Activated CD4-positive, alpha-beta T cell treated with anti-CD3 and anti-CD28 coated beads, Interleukin-2, amount 50 U/mL, for 1 hour (primary cell): Measurements from ENCODE around the gene UHRF1.
"Not testable (repeated sequence)": the region's sequence is repeated elsewhere in the genome, so short reads cannot be mapped to it uniquely, and the experiment has no call there.

Source experiments
- DNase-seq: peaks from one replicate; pipeline ENCODE4 v3.0.0-alpha.2; 2020

Gene UHRF1

DNA sequence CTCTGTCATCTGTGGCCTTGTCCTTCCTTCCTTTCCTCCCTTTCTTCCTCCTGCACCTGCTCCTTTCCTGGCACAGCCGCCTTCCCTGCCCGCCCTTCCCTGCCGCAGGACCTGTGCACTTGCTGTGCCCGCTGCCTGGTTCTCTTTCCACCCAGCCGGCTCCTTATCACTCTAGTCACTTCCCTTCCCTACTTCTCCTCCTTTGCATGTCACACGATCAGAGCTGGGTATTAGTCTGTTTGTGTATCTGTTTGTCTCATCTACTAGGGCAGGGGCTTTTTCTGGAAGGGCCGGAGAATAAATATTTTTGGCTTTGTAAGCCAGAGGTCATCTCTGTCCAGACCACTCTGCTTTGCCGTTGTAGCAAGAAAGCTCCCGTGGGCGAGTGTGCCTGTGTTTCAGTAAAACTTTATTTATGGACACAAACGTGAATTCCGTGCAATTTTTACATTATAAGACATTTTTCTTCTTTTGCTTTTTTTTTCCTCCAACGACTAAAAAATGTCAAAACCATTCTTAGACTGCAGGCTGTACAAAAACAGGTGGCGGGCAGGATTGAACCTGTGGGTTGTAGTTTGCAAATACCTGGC, 65.7 kb downstream of the UHRF1 start:
- no peak for DNase-seq

DNA sequence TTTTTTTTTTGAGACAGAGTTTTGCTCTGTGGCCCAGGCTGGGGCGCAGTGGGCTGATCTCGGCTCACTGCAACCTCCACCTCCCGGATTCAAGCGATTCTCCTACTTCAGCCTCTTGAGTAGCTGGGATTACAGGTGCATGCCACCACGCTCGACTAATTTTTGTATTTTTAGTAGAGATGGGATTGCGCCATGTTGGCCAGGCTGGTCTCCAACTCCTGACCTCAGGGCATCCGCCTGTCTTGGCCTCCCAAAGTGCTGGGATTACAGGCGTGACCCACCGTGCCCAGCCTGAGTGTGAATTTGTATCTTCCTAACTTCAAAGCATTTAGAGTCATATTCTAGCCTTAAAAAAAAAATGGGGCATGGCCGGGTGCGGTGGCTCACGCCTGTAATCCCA, 66.3 kb downstream of the UHRF1 start:
- not testable (repeated sequence) for DNase-seq

DNA sequence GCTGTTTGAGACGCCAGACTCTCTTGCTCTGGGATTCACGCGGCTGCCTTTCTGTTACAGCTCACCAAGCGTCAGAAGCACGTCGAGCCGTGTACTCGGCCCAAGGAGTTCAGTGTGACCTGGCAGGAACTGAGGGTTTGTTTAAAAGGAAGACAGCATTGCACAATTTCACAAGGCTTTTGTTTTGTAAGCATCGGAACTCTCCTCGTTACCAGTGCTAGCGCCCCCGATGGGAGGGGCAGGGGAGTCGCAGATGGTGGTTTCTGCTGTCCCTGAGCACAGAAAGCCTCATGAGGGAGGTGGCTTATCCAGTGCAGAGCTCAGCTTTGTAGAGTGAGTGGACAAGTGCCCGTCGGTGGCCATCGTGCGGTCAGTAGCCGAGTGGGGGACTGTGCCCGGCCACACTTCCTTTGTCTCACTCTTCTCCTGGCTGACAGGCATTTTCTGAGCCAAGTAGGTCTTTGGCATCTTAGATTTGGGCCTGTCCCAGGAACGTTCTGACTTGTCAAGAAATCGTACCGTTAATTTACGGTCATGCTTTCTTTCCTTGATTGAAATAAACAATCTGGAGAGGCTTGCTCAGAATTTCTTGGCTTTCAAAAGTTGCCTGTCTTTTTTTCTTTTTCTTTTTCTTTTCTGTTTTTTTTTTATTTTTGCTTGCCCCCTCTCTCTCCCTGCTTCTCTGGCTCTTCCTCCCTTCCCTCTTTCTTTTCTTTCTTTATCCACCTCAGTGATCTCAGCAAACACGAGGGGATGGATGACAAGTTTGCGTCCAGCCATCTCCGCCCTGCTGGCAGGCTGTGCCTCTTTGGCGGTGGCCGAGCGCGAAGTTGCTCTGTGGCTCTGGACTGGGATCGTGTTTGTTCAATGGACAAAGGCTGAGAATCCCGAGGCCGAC, 67.3 kb downstream of the UHRF1 start:
- no peak for DNase-seq

DNA sequence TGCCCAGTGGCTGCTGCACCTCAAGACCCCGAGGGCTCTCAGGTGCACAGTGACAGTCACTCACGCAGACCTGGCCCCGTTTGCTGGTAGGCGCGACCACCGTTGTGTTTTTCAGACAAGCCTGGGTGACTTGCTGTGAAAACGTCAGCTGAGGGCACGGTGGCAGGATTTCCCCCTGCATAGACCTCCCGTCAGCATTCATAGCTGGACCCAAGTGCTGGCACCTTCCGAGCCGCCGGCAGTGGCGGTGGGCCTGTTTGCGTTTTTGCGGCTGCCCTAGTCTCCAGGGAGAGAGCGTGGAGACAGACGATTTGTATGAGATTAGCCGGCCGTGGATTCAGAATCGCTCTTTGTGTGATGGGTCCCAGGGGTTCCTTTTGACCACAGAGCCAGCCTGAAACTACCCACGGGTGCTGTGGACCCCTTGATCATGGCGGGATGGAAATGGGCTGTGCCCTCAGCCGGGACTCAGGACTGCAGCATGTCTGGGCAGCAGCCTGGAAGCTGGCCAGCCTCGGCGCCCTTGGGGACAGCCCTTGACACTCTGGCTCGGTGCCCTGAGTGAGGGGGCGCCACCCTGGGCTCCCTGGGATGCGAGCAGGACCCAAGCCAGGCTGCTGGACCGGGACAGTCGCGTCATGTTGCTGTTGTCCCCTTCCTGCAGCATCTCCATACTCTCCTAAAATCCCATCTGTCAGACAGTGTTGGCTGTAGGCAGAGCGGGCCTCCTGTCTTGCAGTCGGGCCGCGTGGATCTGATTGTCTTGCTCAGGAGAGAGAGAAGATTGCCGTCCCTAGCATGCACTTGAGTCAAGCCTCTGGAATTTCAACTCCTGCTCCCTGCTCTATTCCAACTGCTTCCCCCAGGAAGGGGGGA, 68.2 kb downstream of the UHRF1 start:
- no peak for DNase-seq

DNA sequence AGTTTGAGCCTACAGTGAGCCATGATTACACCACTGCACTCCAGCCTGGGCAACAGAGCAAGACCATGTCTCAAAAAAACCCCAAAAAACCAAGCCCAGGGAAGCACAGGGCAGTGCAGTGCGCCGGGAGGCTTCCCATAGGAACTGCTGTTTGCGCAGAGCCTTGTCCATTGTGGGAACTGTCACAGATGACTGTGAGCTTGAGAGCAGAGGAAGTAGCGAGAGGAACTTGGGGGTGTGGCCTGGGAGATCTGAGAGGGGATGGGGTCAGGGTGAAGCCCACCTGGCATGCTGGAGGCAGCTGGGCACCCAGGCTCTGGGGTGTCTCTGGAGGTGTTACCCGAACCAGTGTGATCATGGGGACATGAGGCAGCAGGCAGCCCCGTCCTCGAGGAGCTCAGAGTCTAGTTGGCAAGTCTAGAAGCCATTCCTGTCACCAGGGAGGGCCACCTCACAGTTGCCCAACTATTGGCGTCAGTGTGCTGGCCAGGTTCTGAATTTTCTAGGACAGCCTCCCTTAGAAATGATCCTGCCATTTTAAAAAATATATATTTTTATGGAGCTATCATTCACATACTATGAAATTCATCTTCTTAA, 70.0 kb downstream of the UHRF1 start:
- DNase-seq, result no peak

DNA sequence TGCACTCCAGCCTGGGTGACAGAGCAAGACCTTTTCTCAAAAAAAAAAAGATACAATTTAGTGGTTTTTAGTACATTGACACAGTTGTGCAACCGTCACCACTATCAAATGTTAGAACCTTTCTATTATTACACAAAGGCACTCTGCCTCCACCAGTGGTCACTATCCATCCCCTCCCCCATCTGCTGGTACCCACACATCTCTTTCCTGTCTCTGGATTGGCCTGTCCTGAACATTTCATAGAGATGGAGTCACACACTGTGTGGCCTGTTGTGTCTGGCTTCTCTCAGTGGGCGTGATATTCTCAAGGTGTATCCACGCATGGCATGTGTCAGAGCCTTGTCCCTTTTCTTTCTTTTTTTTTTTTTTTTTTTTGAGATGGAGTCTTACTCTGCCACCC, 70.8 kb downstream of the UHRF1 start:
- no peak for DNase-seq

DNA sequence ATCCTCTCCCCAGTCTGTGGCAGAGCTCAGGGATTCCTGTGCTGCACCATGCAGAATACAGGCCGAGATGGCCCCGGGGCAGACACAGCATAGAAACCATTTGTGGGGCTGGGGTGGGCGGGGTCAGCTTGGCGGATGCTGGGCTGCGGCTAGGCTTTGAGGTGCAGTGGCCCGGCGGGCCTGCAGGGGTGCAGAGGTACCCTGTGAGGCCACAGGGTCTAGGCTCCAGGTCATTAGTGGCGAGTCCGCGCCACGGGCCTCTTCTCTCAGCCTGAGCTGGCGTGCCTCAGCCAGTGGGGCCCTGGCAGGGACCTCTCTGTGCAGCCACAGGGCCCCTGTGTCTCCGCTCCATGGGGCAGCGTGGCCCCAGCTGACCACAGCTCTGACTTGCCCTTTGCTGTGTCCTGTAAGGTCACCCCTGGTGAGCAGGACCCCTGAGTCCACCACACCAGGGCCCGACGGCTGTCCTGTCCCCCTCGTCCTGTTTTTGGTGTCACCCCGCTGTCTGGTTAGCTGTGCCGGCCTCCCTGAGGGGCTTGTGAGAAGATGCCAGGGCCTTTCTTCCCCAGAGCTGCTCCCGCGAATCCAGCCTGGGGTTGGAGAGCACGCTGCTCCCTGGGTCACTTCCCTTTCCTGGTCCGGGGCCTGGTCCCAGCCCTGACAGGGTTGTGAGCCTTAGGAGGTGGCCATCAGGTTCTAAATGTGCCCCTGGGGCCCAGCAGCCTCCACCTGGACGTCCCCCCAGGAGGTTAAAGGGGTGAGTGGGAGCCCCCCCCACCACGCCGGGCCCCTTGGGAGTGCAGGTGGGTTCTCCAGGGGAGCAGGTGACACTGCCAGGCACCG, 71.8 kb downstream of the UHRF1 start:
- DNase-seq, result no peak

DNA sequence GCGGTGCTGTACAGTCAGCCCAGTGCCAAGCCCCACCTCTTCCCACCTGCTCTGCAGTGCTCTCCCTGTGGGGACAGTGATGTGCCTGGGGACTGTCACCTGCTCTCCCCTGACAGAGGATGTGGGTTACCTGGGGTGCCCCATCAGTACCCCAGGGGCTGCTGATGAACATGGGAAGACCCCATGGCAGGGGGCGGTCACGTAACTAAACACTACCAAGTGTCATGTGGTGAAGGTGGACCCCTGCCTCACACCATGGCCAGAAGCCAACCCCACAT, 72.3 kb downstream of the UHRF1 start:
- DNase-seq, result no peak

DNA sequence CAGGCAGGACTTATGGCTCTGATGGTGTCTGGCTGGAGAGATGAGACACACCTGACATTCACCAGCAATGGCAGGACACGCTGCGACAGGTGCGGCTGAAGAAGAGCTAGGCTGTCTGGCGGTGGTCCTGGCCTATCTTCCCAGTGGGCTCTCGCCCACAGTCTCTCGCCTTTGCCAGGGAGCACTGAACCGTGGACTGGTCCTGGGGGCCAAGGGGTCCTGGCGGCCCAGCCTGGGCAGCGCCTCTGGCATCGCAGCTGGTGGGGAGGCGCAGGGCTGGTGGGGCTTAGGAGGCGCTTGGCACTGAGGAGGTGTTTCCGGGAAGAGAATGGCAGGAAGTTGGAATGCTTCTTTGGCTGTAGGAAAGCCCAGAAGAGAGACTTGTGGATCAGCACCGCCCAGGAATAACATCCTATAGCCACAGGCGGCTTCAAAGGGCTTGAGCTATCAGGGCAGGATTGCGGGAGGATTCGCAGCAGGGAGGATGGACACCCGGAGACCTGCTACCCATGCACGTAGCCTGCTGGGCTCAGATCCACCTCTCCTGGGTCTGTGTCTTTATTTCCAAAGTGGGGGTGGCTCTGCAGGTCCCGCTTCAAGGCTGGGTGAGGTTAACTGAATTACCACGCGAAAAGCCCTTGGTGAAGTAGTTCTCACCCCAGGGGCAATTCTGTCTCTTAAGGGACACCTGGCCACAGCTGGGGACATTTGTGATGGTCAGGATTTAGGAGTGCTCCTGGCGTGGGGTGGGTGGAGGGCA, 74.2 kb downstream of the UHRF1 start:
- DNase-seq, result no peak

DNA sequence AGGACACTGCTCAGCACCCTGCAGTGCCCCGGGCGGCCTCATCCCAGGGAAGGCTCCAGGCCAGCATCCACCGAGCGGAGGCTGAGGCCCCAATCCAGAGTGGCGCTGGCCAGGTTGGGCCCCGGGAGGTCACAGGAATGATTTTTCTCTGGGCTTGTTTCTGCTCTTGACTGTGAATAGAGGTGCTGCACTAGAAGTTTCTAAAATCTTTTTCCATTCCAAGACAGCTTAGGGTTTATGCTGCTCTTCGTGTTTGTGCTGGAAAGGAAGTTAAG, 74.7 kb downstream of the UHRF1 start:
- no peak for DNase-seq

DNA sequence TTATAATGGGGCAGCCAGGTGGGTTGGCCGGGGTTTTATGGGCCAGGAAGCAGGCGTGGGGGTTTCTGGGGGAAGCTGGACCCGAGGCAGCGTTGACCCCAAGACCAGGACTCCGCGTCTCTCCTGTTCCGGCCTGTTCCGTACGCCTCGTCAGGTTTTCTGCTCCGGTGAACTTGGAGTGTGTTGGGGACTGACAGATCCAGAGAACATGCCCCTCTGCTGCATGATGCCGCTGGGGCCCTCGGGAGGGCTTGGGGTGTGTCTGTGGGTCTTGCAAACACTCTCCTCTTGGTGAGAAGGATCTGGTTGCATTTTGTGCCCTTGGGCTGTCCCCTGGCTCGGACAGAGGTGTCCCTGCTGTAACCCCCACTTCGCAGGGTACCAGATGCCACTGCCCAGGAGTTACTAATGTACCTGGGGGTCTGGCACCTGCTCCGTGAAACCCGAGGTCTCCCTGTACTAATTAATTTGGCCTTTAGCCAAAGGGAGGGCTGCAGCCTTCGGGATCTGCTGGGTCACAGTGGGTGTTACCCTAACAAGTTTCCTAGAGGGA, 75.2 kb downstream of the UHRF1 start:
- DNase-seq, result no peak

DNA sequence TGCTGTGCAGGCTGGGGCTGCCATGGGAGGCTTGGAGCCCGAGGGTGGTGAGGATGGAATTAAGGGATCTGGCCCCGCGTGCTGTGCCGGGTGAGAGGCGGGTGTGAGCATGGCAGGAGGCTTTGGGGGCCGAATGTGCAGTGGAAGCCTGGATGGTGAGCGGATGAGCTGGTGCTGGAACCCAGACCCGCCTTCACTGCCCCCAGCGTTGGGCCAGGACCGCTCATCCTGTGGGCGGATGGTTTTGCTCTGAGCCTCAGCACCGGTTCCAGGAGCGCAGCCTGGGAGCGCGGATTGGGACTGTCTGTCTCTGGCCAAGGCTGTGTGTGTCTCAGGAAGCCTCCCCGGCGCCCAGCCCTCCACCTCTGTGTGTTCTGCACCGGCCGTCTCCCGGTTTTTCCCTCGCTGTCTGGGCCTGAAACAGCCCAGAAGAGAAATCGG, 76.3 kb downstream of the UHRF1 start:
- no peak for DNase-seq

DNA sequence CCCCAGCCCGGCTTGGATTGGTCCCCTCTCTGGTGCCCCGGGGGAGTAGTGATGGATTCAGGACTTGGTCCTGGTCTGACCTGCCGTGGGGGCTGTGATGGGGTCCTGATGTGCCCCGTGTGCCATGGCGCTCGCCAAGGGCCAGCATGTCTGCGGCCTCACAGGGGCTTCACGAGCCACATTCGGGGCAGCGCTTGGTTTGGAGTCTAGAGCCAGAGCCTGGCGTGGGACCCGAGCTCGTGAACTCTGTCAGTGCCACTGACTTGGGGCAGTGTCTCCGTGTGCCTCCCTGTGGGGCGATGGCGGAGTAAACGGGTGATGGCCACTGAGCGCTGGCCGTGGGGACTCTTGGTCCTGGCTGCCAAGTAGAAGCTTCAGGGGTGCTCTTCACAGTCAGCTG, 76.8 kb downstream of the UHRF1 start:
- DNase-seq, result no peak

DNA sequence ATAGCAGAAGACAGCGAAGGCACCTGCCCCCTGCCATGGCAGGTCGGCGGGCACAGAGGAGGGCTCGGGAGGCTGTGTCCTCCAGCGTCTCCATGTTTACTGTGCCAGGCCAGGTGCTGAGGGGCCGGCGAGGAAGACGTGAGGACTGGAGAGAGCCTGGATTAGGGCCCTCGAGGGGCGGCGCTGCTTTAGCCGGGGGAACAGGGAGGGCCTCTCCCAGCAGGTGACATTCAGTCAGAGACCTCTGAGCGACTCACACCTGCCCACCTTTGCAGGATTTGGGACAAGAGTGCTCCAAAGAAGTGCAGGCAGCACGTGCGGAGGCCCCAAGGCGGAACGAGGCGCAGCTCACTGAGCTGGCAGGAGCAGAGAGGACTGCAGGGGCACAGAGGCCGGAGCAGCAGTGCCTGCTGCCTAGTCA, 77.2 kb downstream of the UHRF1 start:
- DNase-seq, result no peak

DNA sequence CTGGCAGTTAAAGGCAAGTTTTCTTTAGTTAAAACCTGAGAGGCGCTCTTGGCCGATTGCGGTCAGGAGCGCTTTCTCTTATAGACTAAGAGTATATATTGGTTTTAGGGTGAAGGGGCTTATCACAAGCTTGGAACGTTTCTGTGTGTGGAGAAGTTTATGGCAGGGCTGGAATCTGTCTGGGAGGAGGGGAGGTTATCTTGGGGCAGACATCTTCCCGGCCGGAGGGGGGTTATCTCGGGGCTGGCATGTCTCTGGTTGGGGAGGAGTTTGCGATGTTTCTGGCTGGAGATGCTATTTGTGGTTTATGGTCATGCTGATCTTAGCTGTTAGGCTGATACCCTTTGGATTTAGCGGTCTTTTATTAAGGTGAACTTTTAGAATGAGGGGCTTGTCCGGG, 78.0 kb downstream of the UHRF1 start:
- DNase-seq, result no peak

DNA sequence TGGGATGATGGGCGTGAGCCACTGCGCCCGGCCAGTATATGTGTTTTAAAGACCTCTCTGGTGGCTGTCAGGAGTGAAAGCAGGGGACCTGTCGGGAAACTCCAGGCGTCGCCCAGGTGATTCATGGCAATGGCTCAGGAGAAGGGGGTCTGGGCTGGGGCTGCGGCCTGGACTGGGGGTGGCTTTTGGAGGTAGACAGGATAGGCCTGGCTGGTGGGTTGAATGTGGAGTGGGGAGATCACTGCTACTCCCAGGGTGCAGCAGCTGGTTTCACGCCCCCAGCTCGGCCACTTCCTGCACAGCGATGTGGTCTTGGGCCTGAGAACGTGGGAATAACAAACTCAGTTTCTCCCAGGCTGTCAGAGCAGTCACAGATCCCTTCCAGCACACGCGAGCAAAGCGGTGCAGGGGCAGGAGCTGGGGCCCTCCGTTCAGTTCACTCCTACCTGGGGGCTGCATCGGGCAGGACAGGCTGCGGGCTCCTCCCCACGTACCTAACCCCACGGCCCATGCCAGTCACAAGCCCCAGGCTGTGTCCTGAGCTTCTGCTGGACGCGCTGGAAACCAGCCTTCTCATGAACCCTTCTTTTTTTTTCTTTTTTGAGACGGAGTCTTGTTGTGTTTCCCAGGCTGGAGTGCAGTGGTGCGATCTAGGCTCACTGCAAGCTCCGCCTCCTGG, 78.5 kb downstream of the UHRF1 start:
- no peak for DNase-seq

DNA sequence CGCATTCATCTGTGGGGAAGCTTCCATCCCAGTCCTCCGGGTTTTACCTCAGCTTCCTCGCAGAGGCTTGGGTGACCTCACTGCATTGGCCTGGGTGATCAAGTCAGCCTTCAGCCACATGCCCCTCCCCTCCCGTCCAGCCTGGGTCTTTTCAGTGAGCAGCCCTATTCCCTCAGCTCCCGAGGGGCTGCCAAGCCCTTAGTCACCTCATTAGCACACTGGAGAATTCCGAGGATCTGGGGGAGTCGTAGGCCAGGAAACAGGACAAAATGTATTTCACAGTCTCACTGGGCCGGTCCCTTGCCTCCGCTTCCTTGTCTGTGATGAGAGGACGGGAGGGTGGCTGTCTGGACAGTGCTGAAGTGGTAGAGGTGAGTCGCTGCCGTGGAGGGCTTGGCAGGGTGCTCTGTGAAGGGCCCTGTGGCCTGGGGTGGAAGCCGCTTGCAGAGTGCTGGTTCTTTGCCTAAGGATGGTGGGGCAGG, 79.5 kb downstream of the UHRF1 start:
- no peak for DNase-seq

DNA sequence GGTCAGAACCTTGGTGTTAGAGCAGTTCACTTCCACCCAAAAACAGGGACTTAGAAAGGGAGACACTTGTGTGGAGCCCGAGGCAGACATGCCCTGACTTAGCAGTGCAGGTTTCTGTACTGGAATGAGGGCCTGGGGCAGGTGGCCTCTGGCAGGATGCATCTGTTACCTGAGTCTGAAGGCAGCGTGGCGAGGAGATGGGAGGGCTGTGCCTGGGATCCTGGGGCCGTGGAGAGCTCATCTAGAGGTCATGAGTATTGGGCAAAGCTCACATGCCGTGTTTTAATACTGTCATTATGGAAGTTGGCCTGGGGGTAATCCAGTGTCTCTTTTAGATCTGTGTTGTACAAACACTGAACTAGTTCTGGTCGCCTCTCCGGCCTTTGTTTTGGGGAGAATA, 81.0 kb downstream of the UHRF1 start:
- DNase-seq, result no peak

DNA sequence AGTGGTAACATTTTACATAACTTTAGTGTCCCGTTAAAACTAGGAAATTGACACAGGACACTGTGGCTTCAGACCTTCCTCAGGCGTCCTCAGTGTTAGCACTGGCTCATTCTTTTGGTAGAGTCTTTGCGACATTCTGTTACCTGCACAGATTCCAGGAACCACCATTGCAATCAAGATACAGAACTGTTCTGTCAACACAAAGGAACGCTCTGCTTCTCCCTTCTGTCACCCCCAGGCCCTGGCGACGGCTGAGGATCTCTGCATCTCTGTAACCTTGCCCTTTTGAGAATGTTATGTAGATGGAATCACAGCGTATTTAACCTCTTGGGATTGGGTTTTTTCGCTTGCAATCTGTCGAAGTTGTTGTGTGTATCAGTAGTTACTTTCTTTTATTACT, 82.2 kb downstream of the UHRF1 start:
- DNase-seq, result no peak

DNA sequence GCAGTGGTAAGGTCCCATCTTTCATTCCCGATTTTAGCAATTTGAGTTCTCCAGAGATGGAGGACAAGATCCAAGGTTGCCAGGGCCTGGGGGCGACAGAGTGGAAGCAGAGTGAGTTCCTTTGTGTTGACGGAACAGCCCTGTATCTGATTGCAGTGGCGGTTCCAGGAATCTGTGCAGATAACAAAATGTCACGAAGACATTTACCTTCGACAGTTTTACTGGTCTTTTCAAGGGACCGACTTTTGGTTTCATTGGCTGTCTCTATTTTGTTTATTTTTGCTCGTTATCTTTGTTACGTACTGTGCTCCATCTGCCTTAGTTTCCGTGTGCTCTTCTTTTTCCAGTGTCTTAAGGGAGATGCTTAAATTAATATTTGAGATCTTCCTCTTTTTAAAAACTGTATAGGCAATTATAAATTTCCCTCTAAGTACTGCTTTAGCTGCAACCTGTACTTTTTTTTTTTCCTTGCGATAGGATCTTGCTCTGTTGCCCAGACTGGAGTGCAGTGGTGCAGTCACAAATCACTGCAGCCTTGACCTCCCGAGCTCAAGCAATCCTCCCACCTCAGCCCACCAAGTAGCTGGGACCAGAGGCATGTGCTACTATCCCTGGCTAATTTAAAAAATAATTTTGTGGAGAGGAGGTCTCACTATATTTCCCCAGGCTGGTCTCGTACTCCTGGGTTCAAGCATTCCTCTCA, 82.8 kb downstream of the UHRF1 start:
- DNase-seq, result no peak
